Duodenal mucosa (tissue), 2 donors: ENCODE data around the gene TRAF3IP1.
"Not testable (repeated sequence)": the region's sequence is repeated elsewhere in the genome, so short reads cannot be mapped to it uniquely, and the experiment has no call there.

Experiments used
- H3K27ac ChIP-seq: one replicate; pipeline ENCODE4 v1.7.0; 2013; ENCODE audit warnings: low read depth, low read length
- H3K27me3 ChIP-seq, 2 donors: one replicate each; pipeline ENCODE4 v1.7.0; 2013; ENCODE audit warnings: low read length in 2 of 2, control low read depth in 1 of 2; ENCODE audit not compliant: insufficient read depth in 2 of 2, control insufficient read depth in 1 of 2
- H3K36me3 ChIP-seq, 2 donors: one replicate each; pipeline ENCODE4 v1.7.0; 2013; ENCODE audit warnings: low read length in 2 of 2, control low read depth in 1 of 2; ENCODE audit not compliant: insufficient read depth in 2 of 2, control insufficient read depth in 1 of 2
- H3K4me1 ChIP-seq, 2 donors: one replicate each; pipeline ENCODE4 v1.7.0; 2013; ENCODE audit warnings: low read length in 2 of 2, control low read depth in 1 of 2; ENCODE audit not compliant: insufficient read depth in 2 of 2, control insufficient read depth in 1 of 2
- H3K4me3 ChIP-seq, 2 donors: one replicate each; pipeline ENCODE4 v1.7.0; 2013; ENCODE audit warnings: low read length in 2 of 2, low read depth in 1 of 2
- H3K9ac ChIP-seq, 2 donors: one replicate each; pipeline ENCODE4 v1.7.0; 2013; ENCODE audit warnings: low read length in 2 of 2, low read depth in 1 of 2
- H3K9me3 ChIP-seq, 2 donors: one replicate each; pipeline ENCODE4 v1.7.0; 2013; ENCODE audit warnings: low read length in 2 of 2, control low read depth in 1 of 2; ENCODE audit not compliant: control insufficient read depth in 1 of 2

Gene TRAF3IP1

GRCh38 chr2:238325694-238326093 is 5.4 kb downstream of the TRAF3IP1 start:
- Histone ChIP-seq H3K9me3 (no peaks in the 10 kb centered on the region), H3K9ac (no peak overlapping the region), H3K36me3 (peaks cover 3 to 27% of the 10 kb centered on the region in 2 donors), H3K4me1 (peaks cover 9 to 14% of the 10 kb centered on the region in 2 donors), H3K27ac (no peak overlapping the region), H3K4me3 (no peak overlapping the region), H3K27me3 (no peaks in the 10 kb centered on the region)

GRCh38 chr2:238326801-238327365 is 6.6 kb downstream of the TRAF3IP1 start:
- Histone ChIP-seq H3K9me3 (no peaks in the 10 kb centered on the region), H3K4me1 (peaks cover under 1 to 5% of the 10 kb centered on the region in 2 donors), H3K27me3 (no peaks in the 10 kb centered on the region), H3K27ac (no peak overlapping the region), H3K36me3 (peaks cover 3 to 27% of the 10 kb centered on the region in 2 donors), H3K9ac (no peak overlapping the region), H3K4me3 (no peak overlapping the region)

- Histone ChIP-seq H3K27ac (no peak overlapping the region), H3K9ac (no peak overlapping the region), H3K27me3 (no peaks in the 10 kb centered on the region), H3K4me1 (no peaks in the 10 kb centered on the region), H3K9me3 (no peaks in the 10 kb centered on the region), H3K36me3 (peaks cover 3 to 27% of the 10 kb centered on the region in 2 donors), H3K4me3 (no peak overlapping the region)
These were observed 7.4 kb downstream of the TRAF3IP1 start for GRCh38 chr2:238327751-238328150.

GRCh38 chr2:238330391-238330790 is 10.1 kb downstream of the TRAF3IP1 start:
- Histone ChIP-seq H3K9me3 (no peaks in the 10 kb centered on the region), H3K4me3 (no peak overlapping the region), H3K9ac (no peak overlapping the region), H3K27ac (no peak overlapping the region), H3K4me1 (no peaks in the 10 kb centered on the region), H3K36me3 (peaks cover 3 to 32% of the 10 kb centered on the region in 2 donors), H3K27me3 (no peaks in the 10 kb centered on the region)

- no peak overlapping the region for H3K27ac ChIP-seq
- no peaks in the 10 kb centered on the region for H3K4me1 ChIP-seq
- peaks cover 3 to 32% of the 10 kb centered on the region in 2 donors for H3K36me3 ChIP-seq
- H3K9ac ChIP-seq, result no peak overlapping the region
- no peak overlapping the region for H3K4me3 ChIP-seq
- H3K9me3 ChIP-seq, result no peaks in the 10 kb centered on the region
- no peaks in the 10 kb centered on the region for H3K27me3 ChIP-seq
These were observed 11.6 kb downstream of the TRAF3IP1 start for GRCh38 chr2:238331916-238332315.

GRCh38 chr2:238334885-238335284 is 14.6 kb downstream of the TRAF3IP1 start:
- no peak overlapping the region for H3K4me3 ChIP-seq
- H3K36me3 ChIP-seq, result peaks cover 0 to 18% of the 10 kb centered on the region in 2 donors
- peaks cover 0 to 3% of the 10 kb centered on the region in 2 donors for H3K4me1 ChIP-seq
- no peaks in the 10 kb centered on the region for H3K27me3 ChIP-seq
- H3K9me3 ChIP-seq, result no peaks in the 10 kb centered on the region
- no peak overlapping the region for H3K9ac ChIP-seq
- H3K27ac ChIP-seq, result no peak overlapping the region

- H3K4me3 ChIP-seq, H3K27ac ChIP-seq, H3K9me3 ChIP-seq, H3K4me1 ChIP-seq, H3K9ac ChIP-seq, H3K27me3 ChIP-seq: not testable (repeated sequence)
- H3K36me3 ChIP-seq, result peaks cover 0 to 12% of the 10 kb centered on the region in 2 donors
These were observed 15.3 kb downstream of the TRAF3IP1 start for GRCh38 chr2:238335591-238335990.

GRCh38 chr2:238336151-238336550 is 15.8 kb downstream of the TRAF3IP1 start:
- H3K9me3 ChIP-seq, result no peaks in the 10 kb centered on the region
- H3K27ac ChIP-seq, result no peak overlapping the region
- no peak overlapping the region for H3K4me3 ChIP-seq
- H3K36me3 ChIP-seq, result peaks cover 0 to 11% of the 10 kb centered on the region in 2 donors
- no peak overlapping the region for H3K9ac ChIP-seq
- H3K27me3 ChIP-seq, result no peaks in the 10 kb centered on the region
- peaks cover 0 to 3% of the 10 kb centered on the region in 2 donors for H3K4me1 ChIP-seq

- H3K27ac ChIP-seq, result no peak overlapping the region
- no peaks in the 10 kb centered on the region for H3K9me3 ChIP-seq
These were observed 16.6 kb downstream of the TRAF3IP1 start for GRCh38 chr2:238336793-238337444.

GRCh38 chr2:238337846-238338245 is 17.5 kb downstream of the TRAF3IP1 start:
- peaks cover 0 to 3% of the 10 kb centered on the region in 2 donors for H3K4me1 ChIP-seq
- peaks cover 0 to 11% of the 10 kb centered on the region in 2 donors for H3K36me3 ChIP-seq

More at GRCh38 chr2:238336793-238337444, 16.6 kb downstream of the TRAF3IP1 start:
- no peak overlapping the region for H3K4me3 ChIP-seq
- no peak overlapping the region for H3K9ac ChIP-seq
- no peaks in the 10 kb centered on the region for H3K27me3 ChIP-seq
- peaks cover 0 to 11% of the 10 kb centered on the region in 2 donors for H3K36me3 ChIP-seq
- peaks cover 0 to 3% of the 10 kb centered on the region in 2 donors for H3K4me1 ChIP-seq

More at GRCh38 chr2:238337846-238338245, 17.5 kb downstream of the TRAF3IP1 start:
- H3K4me3 ChIP-seq, result no peak overlapping the region
- H3K27ac ChIP-seq, result no peak overlapping the region
- H3K9ac ChIP-seq, result no peak overlapping the region
- H3K27me3 ChIP-seq, result no peaks in the 10 kb centered on the region
- H3K9me3 ChIP-seq, result no peaks in the 10 kb centered on the region
